Activated CD8-positive, alpha-beta T cell treated with anti-CD3 and anti-CD28 coated beads, Interleukin-2, amount 10 ng/mL, durations not matched to agents 7 days and 5 days (primary cell): ENCODE results near the gene TDP2. TPM values are rescaled to one million over a fixed set of nuclear protein-coding genes. Genes with fewer than 3 reads are reported as not detected.
"Not testable (repeated sequence)": the region's sequence is repeated elsewhere in the genome, so short reads cannot be mapped to it uniquely, and the experiment has no call there.

Experiments used
- ATAC-seq: fragments of 150-1000 bp; cut with Tn5 transposase; one replicate; pipeline ENCODE4 v1.10.0; 2021; ENCODE audit warnings: moderate library complexity
- CTCF ChIA-PET: fragments of 350-600 bp; sonication (Branson Sonifier 250); formaldehyde crosslinking; loops from one replicate; lab custom pipeline; 2021; ENCODE audit warnings: antibody characterized with exemption; lab: Charles Lee
- POLR2A ChIA-PET: fragments of 350-600 bp; sonication (Branson Sonifier 250); formaldehyde crosslinking; loops from one replicate; lab custom pipeline; 2021; ENCODE audit warnings: antibody characterized with exemption; lab: Charles Lee
- DNase-seq: peaks from one replicate; pipeline ENCODE4 v3.0.0-alpha.2; 2020
- H3K27ac Mint-ChIP-seq: one replicate; pipeline ENCODE4 v1.8.0; 2021; ENCODE audit warnings: mild to moderate bottlenecking, mixed read lengths
- H3K27me3 Mint-ChIP-seq: one replicate; pipeline ENCODE4 v1.8.0; 2021; ENCODE audit warnings: low read depth, mixed read lengths
- H3K36me3 Mint-ChIP-seq: one replicate; pipeline ENCODE4 v1.8.0; 2021; ENCODE audit warnings: low read depth, mixed read lengths
- H3K4me1 Mint-ChIP-seq: one replicate; pipeline ENCODE4 v1.8.0; 2021; ENCODE audit warnings: low read depth, mixed read lengths
- H3K4me3 Mint-ChIP-seq: one replicate; pipeline ENCODE4 v1.8.0; 2021; ENCODE audit warnings: mild to moderate bottlenecking, mixed read lengths
- H3K9me3 Mint-ChIP-seq: one replicate; pipeline ENCODE4 v1.8.0; 2022; ENCODE audit warnings: mixed read lengths; ENCODE audit not compliant: insufficient read depth
- total RNA-seq, 2 experiments: library from RNA; stranded (reverse); gene quantifications; one replicate each; pipeline ENCODE4 v1.2.3, GENCODE V29; 2021

TDP2 gene
- total RNA-seq = 10 to 100 TPM; 43.0 to 44.0 TPM

GRCh38 chr6:24666641-24667377 lies at the start of gene TDP2, which contains the start of gene ACOT13:
Gene TDP2 (minus strand): TSS chr6:24666899. CDS start chr6:24666862, 37 bp downstream.
Gene ACOT13 (plus strand): TSS chr6:24667077. CDS start chr6:24667264, 187 bp downstream.
- ATAC-seq = peak; percentile 96
- CTCF ChIA-PET = interaction anchor here (0.8 to 3.2 kb wide), 18 partner anchors 9 to 472 kb away, joined by 3 to 25 read pairs (median 4); partner anchors contain the start of genes ALDH5A1, C6orf62 and KIAA0319
- Mint-ChIP-seq H3K4me3 (peak within 1 kb of the TSS; percentile 98), H3K4me1 (peaks cover 45% of the 10 kb centered on the region), H3K27ac (peak within 1 kb of the TSS; percentile 100), H3K9me3 (peaks cover 26% of the 10 kb centered on the region), H3K27me3 (no peaks in the 10 kb centered on the region), H3K36me3 (peaks cover 60% of the 10 kb centered on the region)
- POLR2A ChIA-PET = interaction anchor here (1.0 to 2.9 kb wide), 9 partner anchors 12 to 86 kb away, joined by 3 to 17 read pairs (median 5); partner anchors contain the start of genes C6orf62 and KIAA0319
- peak; percentile 97 for DNase-seq

GRCh38 chr6:24710519-24711303 lies 44.0 kb upstream of the TDP2 start:
- Mint-ChIP-seq H3K4me3 (no peak overlapping the region), H3K9me3 (no peaks in the 10 kb centered on the region), H3K36me3 (peaks cover 76% of the 10 kb centered on the region), H3K27ac (no peak overlapping the region), H3K4me1 (peaks cover 42% of the 10 kb centered on the region), H3K27me3 (no peaks in the 10 kb centered on the region)
- ChIA-PET CTCF (no interaction called here), POLR2A (no interaction called here)
- ATAC-seq = no peak
- DNase-seq = no peak

GRCh38 chr6:24709014-24709711 lies 42.5 kb upstream of the TDP2 start:
- no peaks in the 10 kb centered on the region for H3K9me3 Mint-ChIP-seq
- no peak overlapping the region for H3K4me3 Mint-ChIP-seq
- no peak overlapping the region for H3K27ac Mint-ChIP-seq
- H3K36me3 Mint-ChIP-seq = peaks cover 76% of the 10 kb centered on the region
- no peak for DNase-seq
- POLR2A ChIA-PET = interaction anchor here (0.6 kb wide), 1 partner anchor 166 kb away, joined by 3 read pairs; no protein-coding TSS in a partner anchor
- peaks cover 34% of the 10 kb centered on the region for H3K4me1 Mint-ChIP-seq
- ATAC-seq = no peak
- CTCF ChIA-PET = interaction anchor here (0.8 kb wide), 1 partner anchor 126 kb away, joined by 3 read pairs; no protein-coding TSS in a partner anchor
- H3K27me3 Mint-ChIP-seq = no peaks in the 10 kb centered on the region

- Mint-ChIP-seq H3K4me1 (peaks cover 30% of the 10 kb centered on the region), H3K9me3 (no peaks in the 10 kb centered on the region), H3K4me3 (no peak overlapping the region), H3K36me3 (peaks cover 76% of the 10 kb centered on the region), H3K27me3 (no peaks in the 10 kb centered on the region), H3K27ac (no peak overlapping the region)
- DNase-seq = no peak
- POLR2A ChIA-PET = interaction anchor here (0.6 to 0.7 kb wide), 2 partner anchors 60 to 167 kb away, joined by 3 read pairs; no protein-coding TSS in a partner anchor
- CTCF ChIA-PET = interaction anchor here (0.8 to 1.6 kb wide), 2 partner anchors 50 to 125 kb away, joined by 3 to 4 read pairs; no protein-coding TSS in a partner anchor
- ATAC-seq = no peak
These were observed 41.9 kb upstream of the TDP2 start for GRCh38 chr6:24708612-24709011.

GRCh38 chr6:24704468-24704867 lies 37.8 kb upstream of the TDP2 start:
- Mint-ChIP-seq H3K36me3 (peaks cover 66% of the 10 kb centered on the region), H3K9me3 (no peaks in the 10 kb centered on the region), H3K27me3 (no peaks in the 10 kb centered on the region), H3K4me3 (no peak overlapping the region), H3K4me1 (peaks cover 18% of the 10 kb centered on the region), H3K27ac (no peak overlapping the region)
- CTCF ChIA-PET = interaction anchor here (0.7 to 2.6 kb wide), 5 partner anchors 11 to 313 kb away, joined by 3 to 15 read pairs (median 4); no protein-coding TSS in a partner anchor
- DNase-seq (no peak), ATAC-seq (no peak)
- POLR2A ChIA-PET = interaction anchor here (0.6 to 1.5 kb wide), 3 partner anchors 14 to 71 kb away, joined by 3 to 4 read pairs (median 3); partner anchors contain the start of gene C6orf62

GRCh38 chr6:24702720-24703282 lies 36.1 kb upstream of the TDP2 start:
- H3K4me1 Mint-ChIP-seq = peaks cover 16% of the 10 kb centered on the region
- ATAC-seq (no peak), DNase-seq (no peak)
- ChIA-PET CTCF (interaction anchor here (0.6 to 2.9 kb wide), 5 partner anchors 9 to 155 kb away, joined by 3 to 15 read pairs (median 5); no protein-coding TSS in a partner anchor), POLR2A (interaction anchor here (0.6 kb wide), 1 partner anchor 11 kb away, joined by 3 read pairs; no protein-coding TSS in a partner anchor)
- H3K27me3 Mint-ChIP-seq = no peaks in the 10 kb centered on the region
- H3K27ac Mint-ChIP-seq = no peak overlapping the region
- H3K4me3 Mint-ChIP-seq = no peak overlapping the region
- no peaks in the 10 kb centered on the region for H3K9me3 Mint-ChIP-seq
- peaks cover 63% of the 10 kb centered on the region for H3K36me3 Mint-ChIP-seq

GRCh38 chr6:24699521-24700359 lies 33.0 kb upstream of the TDP2 start:
- peaks cover 38% of the 10 kb centered on the region for H3K36me3 Mint-ChIP-seq
- ChIA-PET CTCF (interaction anchor here (0.8 to 2.9 kb wide), 3 partner anchors 114 to 119 kb away, joined by 3 to 14 read pairs (median 7); no protein-coding TSS in a partner anchor), POLR2A (interaction anchor here (0.6 kb wide), 1 partner anchor 8 kb away, joined by 3 read pairs; no protein-coding TSS in a partner anchor)
- ATAC-seq (no peak), DNase-seq (no peak)
- H3K27ac Mint-ChIP-seq = no peak overlapping the region
- H3K9me3 Mint-ChIP-seq = no peaks in the 10 kb centered on the region
- peaks cover 13% of the 10 kb centered on the region for H3K4me1 Mint-ChIP-seq
- no peaks in the 10 kb centered on the region for H3K27me3 Mint-ChIP-seq
- no peak overlapping the region for H3K4me3 Mint-ChIP-seq

- Mint-ChIP-seq H3K27me3 (no peaks in the 10 kb centered on the region), H3K9me3 (no peaks in the 10 kb centered on the region), H3K4me1 (peaks cover 11% of the 10 kb centered on the region), H3K36me3 (peaks cover 17% of the 10 kb centered on the region), H3K27ac (no peak overlapping the region), H3K4me3 (no peak overlapping the region)
- DNase-seq (no peak), ATAC-seq (no peak)
- ChIA-PET CTCF (interaction anchor here (0.8 to 2.8 kb wide), 9 partner anchors 22 to 258 kb away, joined by 3 to 27 read pairs (median 3); no protein-coding TSS in a partner anchor), POLR2A (no interaction called here)
These were observed 29.4 kb upstream of the TDP2 start for GRCh38 chr6:24696097-24696496.

GRCh38 chr6:24695635-24696034 lies 28.9 kb upstream of the TDP2 start:
- H3K9me3 Mint-ChIP-seq, H3K4me3 Mint-ChIP-seq, POLR2A ChIA-PET, H3K27me3 Mint-ChIP-seq, H3K27ac Mint-ChIP-seq: not testable (repeated sequence)
- CTCF ChIA-PET = interaction anchor here (0.8 to 2.8 kb wide), 7 partner anchors 23 to 258 kb away, joined by 3 to 27 read pairs (median 3); no protein-coding TSS in a partner anchor
- Mint-ChIP-seq H3K4me1 (peaks cover 11% of the 10 kb centered on the region), H3K36me3 (peaks cover 13% of the 10 kb centered on the region)
- DNase-seq = peak; percentile 37
- peak; percentile 76 for ATAC-seq

GRCh38 chr6:24694198-24694597 lies 27.5 kb upstream of the TDP2 start:
- H3K27me3 Mint-ChIP-seq = no peaks in the 10 kb centered on the region
- ChIA-PET POLR2A (no interaction called here), CTCF (interaction anchor here (0.6 to 2.5 kb wide), 11 partner anchors 9 to 147 kb away, joined by 3 to 23 read pairs (median 4); partner anchors contain the start of genes ACOT13 and TDP2)
- ATAC-seq = no peak
- no peak overlapping the region for H3K27ac Mint-ChIP-seq
- H3K36me3 Mint-ChIP-seq = peaks cover 4% of the 10 kb centered on the region
- H3K9me3 Mint-ChIP-seq = no peaks in the 10 kb centered on the region
- H3K4me3 Mint-ChIP-seq = no peak overlapping the region
- H3K4me1 Mint-ChIP-seq = peaks cover 11% of the 10 kb centered on the region
- no peak for DNase-seq
